Keratinocyte (primary cell): Measurements from ENCODE around the gene CATSPERE.

Source experiments
- EZH2 ChIP-seq: IDR thresholded peaks from one replicate; pipeline ENCODE4 v1.6.1; 2012; ENCODE audit warnings: inconsistent platforms, mild to moderate bottlenecking, low read length, moderate library complexity
- TF ChIP-seq, protein P1 (sequence below), 3 experiments: IDR thresholded peaks in 1 of 3; conservative IDR thresholded peaks in 1 of 3; optimal IDR thresholded peaks in 1 of 3; 2 replicates in 2 of 3; 3 replicates in 1 of 3; pipeline versions ENCODE3 to v1.5.1; 2011; ENCODE audit warnings: low read length in 3 of 3, mild to moderate bottlenecking in 3 of 3, moderate library complexity in 2 of 3, control low read depth in 1 of 3, inconsistent platforms in 1 of 3; ENCODE audit not compliant: insufficient read depth in 2 of 3; ENCODE audit errors: extremely low read depth in 1 of 3

DNA sequence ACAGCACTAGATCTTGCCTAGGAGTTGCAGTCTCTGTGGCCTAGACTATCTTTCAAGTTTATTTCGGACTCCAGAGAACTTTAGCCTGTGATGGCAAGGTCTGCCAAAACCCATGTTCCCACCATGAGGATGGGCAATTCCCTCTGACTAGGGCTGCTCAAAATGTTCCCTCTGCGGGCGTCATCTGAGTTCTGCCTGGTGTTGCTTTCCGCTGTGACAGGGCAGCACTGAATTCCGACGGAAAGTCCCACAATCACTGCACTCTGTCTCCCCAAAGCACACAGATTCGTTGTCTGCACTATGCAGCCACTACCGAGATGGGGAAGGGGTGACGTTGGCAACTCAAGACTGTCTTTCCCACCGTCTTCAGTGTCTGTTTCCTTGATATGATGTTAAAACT, 75.2 kb downstream of the CATSPERE start:
- TF ChIP-seq EZH2, result no peak
- TF ChIP-seq, protein P1, sequence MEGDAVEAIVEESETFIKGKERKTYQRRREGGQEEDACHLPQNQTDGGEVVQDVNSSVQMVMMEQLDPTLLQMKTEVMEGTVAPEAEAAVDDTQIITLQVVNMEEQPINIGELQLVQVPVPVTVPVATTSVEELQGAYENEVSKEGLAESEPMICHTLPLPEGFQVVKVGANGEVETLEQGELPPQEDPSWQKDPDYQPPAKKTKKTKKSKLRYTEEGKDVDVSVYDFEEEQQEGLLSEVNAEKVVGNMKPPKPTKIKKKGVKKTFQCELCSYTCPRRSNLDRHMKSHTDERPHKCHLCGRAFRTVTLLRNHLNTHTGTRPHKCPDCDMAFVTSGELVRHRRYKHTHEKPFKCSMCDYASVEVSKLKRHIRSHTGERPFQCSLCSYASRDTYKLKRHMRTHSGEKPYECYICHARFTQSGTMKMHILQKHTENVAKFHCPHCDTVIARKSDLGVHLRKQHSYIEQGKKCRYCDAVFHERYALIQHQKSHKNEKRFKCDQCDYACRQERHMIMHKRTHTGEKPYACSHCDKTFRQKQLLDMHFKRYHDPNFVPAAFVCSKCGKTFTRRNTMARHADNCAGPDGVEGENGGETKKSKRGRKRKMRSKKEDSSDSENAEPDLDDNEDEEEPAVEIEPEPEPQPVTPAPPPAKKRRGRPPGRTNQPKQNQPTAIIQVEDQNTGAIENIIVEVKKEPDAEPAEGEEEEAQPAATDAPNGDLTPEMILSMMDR (optimal IDR thresholded peaks at IDR 0.05 in 1 of 3, IDR thresholded peaks at IDR 0.05 in 1 of 3, conservative IDR thresholded peaks at IDR 0.05 in 1 of 3; ENCODE audit: extremely low read depth in 1 of 3, insufficient read depth in 2 of 3, low read length in 3 of 3), result no peak
